A549 (cell line): ENCODE data around the gene GGTA1.

Experiments
- CEBPB ChIP-seq, 2 experiments: fragments of >200 bp in 1 of 2; sonication (Bioruptor Twin) in 1 of 2; formaldehyde crosslinking in 1 of 2; IDR thresholded peaks; 2 replicates each; pipeline ENCODE4 v1.6.1; 2012 to 2016
- CTCF ChIP-seq: fragments of >200 bp; sonication (Bioruptor Twin); formaldehyde crosslinking; IDR thresholded peaks from 3 replicates; pipeline ENCODE4 v1.5.1; 2016
- EHF ChIP-seq: fragments of 250-450 bp; sonication (Bioruptor Pico); IDR thresholded peaks from 2 replicates; pipeline ENCODE4 v1.5.0; 2020; ENCODE audit warnings: mild to moderate bottlenecking
- JUN ChIP-seq, 2 experiments: fragments of >200 bp; sonication (Bioruptor Twin); formaldehyde crosslinking; IDR thresholded peaks; 2 replicates in 1 of 2; 3 replicates in 1 of 2; pipeline ENCODE4 v1.6.1; 2016 to 2017
- JUNB ChIP-seq: fragments of >200 bp; sonication (Bioruptor Twin); formaldehyde crosslinking; IDR thresholded peaks from 2 replicates; pipeline ENCODE4 v1.6.1; 2016
- MAX ChIP-seq: IDR thresholded peaks from 2 replicates; pipeline ENCODE4 v1.6.1; 2012
- MAZ ChIP-seq: fragments of 150-350 bp; IDR thresholded peaks from 2 replicates; pipeline ENCODE4 v1.6.1; 2014; ENCODE audit warnings: antibody characterized with exemption, low read depth, low read length, borderline replicate concordance
- POLR2A ChIP-seq: IDR thresholded peaks from 2 replicates; pipeline ENCODE4 v1.6.1; 2012; ENCODE audit warnings: mild to moderate bottlenecking, low read length
- RCOR1 ChIP-seq: fragments of 150-350 bp; IDR thresholded peaks from 2 replicates; pipeline ENCODE4 v1.6.1; 2014; ENCODE audit warnings: antibody characterized with exemption, low read length, low read depth
- SMC3 ChIP-seq: fragments of >200 bp; sonication (Bioruptor Twin); formaldehyde crosslinking; IDR thresholded peaks from 3 replicates; pipeline ENCODE4 v1.6.1; 2018; ENCODE audit warnings: inconsistent platforms

- TF ChIP-seq MAX (no peak), JUNB (no peak), POLR2A (no peak), CTCF (no peak), EHF (CRISPR knock-in tag) (no peak), CEBPB (IDR thresholded peaks at IDR 0.05) (no peak), JUN (IDR thresholded peaks at IDR 0.05) (no peak), SMC3 (no peak), RCOR1 (no peak), MAZ (no peak)
These were observed 75.6 kb downstream of the GGTA1 start for GRCh38 chr9:121424024-121424432.
